Naive thymus-derived CD4-positive, alpha-beta T cell (primary cell): ENCODE measurements around the gene ZNRD2. TPM values are rescaled to one million over a fixed set of nuclear protein-coding genes. Genes with fewer than 3 reads are reported as not detected.

Experiments
- ATAC-seq: fragments of 150-1000 bp; cut with Tn5 transposase; 2 replicates; pipeline ENCODE4 v1.10.0; 2021; ENCODE audit warnings: mild to moderate bottlenecking, moderate library complexity
- CTCF ChIA-PET: fragments of 350-600 bp; sonication (Branson Sonifier 250); formaldehyde crosslinking; loops from one replicate; lab custom pipeline; 2021; ENCODE audit warnings: antibody characterized with exemption; lab: Charles Lee
- POLR2A ChIA-PET: fragments of 350-600 bp; sonication (Branson Sonifier 250); formaldehyde crosslinking; loops from one replicate; lab custom pipeline; 2021; ENCODE audit warnings: antibody characterized with exemption, inconsistent platforms; lab: Charles Lee
- DNase-seq, 9 donors: peaks; one replicate each; pipeline versions ENCODE4 v3.0.0 to v3.0.0-alpha.2; 2020 to 2022; ENCODE audit warnings: mixed read lengths in 1 of 9
- H3K27ac ChIP-seq: one replicate; pipeline ENCODE4 v1.7.0; 2013; ENCODE audit warnings: mild to moderate bottlenecking, low read depth, low read length, moderate library complexity
- H3K27me3 ChIP-seq, 2 donors: one replicate each; pipeline ENCODE4 v1.7.0; 2013; ENCODE audit warnings: low read length in 2 of 2, mild to moderate bottlenecking in 2 of 2, moderate library complexity in 2 of 2; ENCODE audit not compliant: control insufficient read depth in 2 of 2, insufficient read depth in 2 of 2
- H3K36me3 ChIP-seq, 3 experiments: 1 replicate in 2 of 3; 2 replicates in 1 of 3; pipeline ENCODE4 v1.7.0; 2013; ENCODE audit warnings: low read length in 3 of 3, mild to moderate bottlenecking in 3 of 3, moderate library complexity in 1 of 3; ENCODE audit not compliant: insufficient read depth in 3 of 3, control insufficient read depth in 2 of 3
- H3K4me1 ChIP-seq, 2 donors: one replicate each; pipeline ENCODE4 v1.7.0; 2013; ENCODE audit warnings: low read length in 2 of 2, mild to moderate bottlenecking in 2 of 2, moderate library complexity in 1 of 2; ENCODE audit not compliant: control insufficient read depth in 2 of 2, insufficient read depth in 2 of 2
- H3K4me3 ChIP-seq: 2 replicates; pipeline ENCODE4 v1.7.0; 2013; ENCODE audit warnings: mild to moderate bottlenecking, low read length
- H3K9me3 ChIP-seq, 3 experiments: 1 replicate in 2 of 3; 2 replicates in 1 of 3; pipeline ENCODE4 v1.7.0; 2013; ENCODE audit warnings: low read length in 3 of 3; ENCODE audit not compliant: control insufficient read depth in 2 of 3
- H3K27ac Mint-ChIP-seq, 9 donors: one replicate each; pipeline ENCODE4 v1.8.0; 2020 to 2022; ENCODE audit warnings: mixed read lengths in 9 of 9, mild to moderate bottlenecking in 8 of 9, moderate library complexity in 5 of 9, inconsistent platforms in 2 of 9
- H3K27me3 Mint-ChIP-seq, 5 donors: one replicate each; pipeline ENCODE4 v1.8.0; 2021 to 2022; ENCODE audit warnings: mixed read lengths in 5 of 5, mild to moderate bottlenecking in 1 of 5
- H3K36me3 Mint-ChIP-seq, 5 donors: one replicate each; pipeline ENCODE4 v1.8.0; 2020 to 2022; ENCODE audit warnings: mixed read lengths in 5 of 5, mild to moderate bottlenecking in 3 of 5, inconsistent platforms in 1 of 5
- H3K4me1 Mint-ChIP-seq, 7 donors: one replicate each; pipeline ENCODE4 v1.8.0; 2020 to 2022; ENCODE audit warnings: mixed read lengths in 7 of 7, mild to moderate bottlenecking in 3 of 7, inconsistent platforms in 1 of 7
- H3K4me3 Mint-ChIP-seq, 10 donors: one replicate each; pipeline ENCODE4 v1.8.0; 2020 to 2022; ENCODE audit warnings: mild to moderate bottlenecking in 10 of 10, mixed read lengths in 10 of 10, moderate library complexity in 6 of 10, inconsistent platforms in 2 of 10
- H3K9me3 Mint-ChIP-seq, 11 donors: one replicate each; pipeline ENCODE4 v1.8.0; 2020 to 2022; ENCODE audit warnings: mixed read lengths in 11 of 11, mild to moderate bottlenecking in 4 of 11, inconsistent platforms in 1 of 11, moderate library complexity in 1 of 11
- intact Hi-C, 2 donors: fragments of 100-400 bp; cut with micrococcal nuclease; formaldehyde crosslinking; loops; one replicate each; pipeline ENCODE4 v1.15.1; 2023
- polyA plus RNA-seq, 2 donors: library from polyadenylated mRNA; unstranded; fragments of 300-500 nt; fragmentation: Illumina TruSeq; gene quantifications; one replicate each; pipeline ENCODE4 v1.2.3, GENCODE V29; 2021
- total RNA-seq, 6 experiments: library from RNA in 5 of 6; stranded (reverse) in 5 of 6; gene quantifications; 1 replicate in 5 of 6; 2 replicates in 1 of 6; pipeline ENCODE4 v1.2.3 and lab custom pipeline; 2021 to 2026

ZNRD2 gene
- total and polyA plus RNA-seq, 7 experiments from 2014 or later: 29.1 to 86.0 (median 40.2) TPM

DNA sequence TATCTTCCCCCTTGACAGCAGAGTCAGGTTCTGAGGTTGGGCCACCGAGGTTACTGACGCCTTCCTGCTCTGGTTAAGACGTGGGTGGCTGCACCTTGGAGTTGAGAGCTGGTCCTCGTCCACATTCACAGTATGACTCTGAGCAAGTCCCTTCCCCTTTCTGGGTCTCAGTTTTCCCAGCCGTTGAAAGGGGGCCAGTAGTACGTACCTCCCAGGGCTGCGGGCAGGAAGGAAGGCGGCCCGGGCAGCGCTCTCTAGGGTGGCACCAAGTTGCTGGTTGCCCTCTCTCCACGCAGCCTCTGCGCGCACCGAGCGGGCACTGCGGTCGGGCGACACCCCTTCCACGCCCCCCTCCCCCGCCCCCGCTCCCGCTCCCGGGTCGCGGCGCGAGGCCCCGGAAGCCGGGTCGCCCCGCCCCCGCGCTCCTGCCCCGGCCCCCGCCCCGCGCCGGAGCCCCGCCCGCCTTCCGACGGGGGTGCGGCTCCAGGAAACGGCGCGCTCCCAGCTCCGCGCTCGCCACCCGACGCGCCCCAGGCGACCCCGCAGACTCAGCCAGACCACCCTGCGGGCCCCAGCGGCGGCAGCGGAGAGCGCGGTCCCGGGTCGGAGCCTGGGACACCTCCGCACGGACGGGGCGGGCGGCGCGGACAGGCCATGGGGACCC is 5.4 kb downstream of the ZNRD2 start, which contains the start of gene EHBP1L1:
TSS of gene EHBP1L1 (plus strand) at position 486 of the 664 bp plus-strand sequence. CDS start 250 bp downstream, outside the sequence.
- ChIA-PET CTCF (interaction anchor here (0.7 to 3.9 kb wide), 9 partner anchors 10 to 284 kb away, joined by 3 to 36 read pairs (median 6); partner anchors contain the start of gene MUS81), POLR2A (interaction anchor here (0.7 to 4.2 kb wide), 28 partner anchors 8 to 298 kb away, joined by 3 to 61 read pairs (median 6); partner anchors contain the start of genes KCNK7, LTBP3, MALAT1 and MAP3K11)
- peak; percentile 49 for ATAC-seq
- Histone ChIP-seq H3K4me3 (peak within 1 kb of the TSS; percentile 82), H3K27me3 (no peaks in the 10 kb centered on the region), H3K27ac (peak within 1 kb of the TSS; percentile 96), H3K4me1 (peaks cover 47 to 48% of the 10 kb centered on the region in 2 donors), H3K36me3 (peaks cover 6 to 27% (median 7%) of the 10 kb centered on the region in 3 experiments), H3K9me3 (no peaks in the 10 kb centered on the region)
- no peaks in the 10 kb centered on the region for H3K27me3 Mint-ChIP-seq
- DNase-seq: peak; percentile 72 to 87 (median 81)
- H3K4me1 Mint-ChIP-seq: peaks cover 30 to 59% (median 47%) of the 10 kb centered on the region in 7 donors
- intact Hi-C loops: loop anchor here (2.0 kb wide), 7 partner anchors 63 to 549 kb away; partner anchors contain the start of genes CFL1 (in 1 of the 2), NEAT1 (in 1 of the 2), SIPA1 (in 1 of the 2) and SNX15 (in 1 of the 2)
- H3K36me3 Mint-ChIP-seq: peaks cover 0 to 20% (median 0%) of the 10 kb centered on the region in 5 donors
- peak within 1 kb of the TSS; percentile 89 to 98 (median 95) for H3K27ac Mint-ChIP-seq
- H3K4me3 Mint-ChIP-seq: peak within 1 kb of the TSS; percentile 91 to 100 (median 93)
- H3K9me3 Mint-ChIP-seq: peaks cover 0 to 1% (median 0%) of the 10 kb centered on the region in 11 donors

- intact Hi-C loops: no loop called here
- Mint-ChIP-seq H3K9me3 (peaks cover 0 to 1% (median 0%) of the 10 kb centered on the region in 11 donors), H3K36me3 (peaks cover 0 to 20% (median 0%) of the 10 kb centered on the region in 5 donors), H3K4me3 (peak overlapping the region; percentile 71 to 99 (median 84)), H3K27me3 (no peaks in the 10 kb centered on the region), H3K4me1 (peaks cover 23 to 54% (median 41%) of the 10 kb centered on the region in 7 donors), H3K27ac (peak overlapping the region; percentile 28 to 90 (median 78))
- DNase-seq: peak in 1 of 9 donors; percentile 30
- Histone ChIP-seq H3K4me3 (peak overlapping the region; percentile 75), H3K9me3 (no peaks in the 10 kb centered on the region), H3K27me3 (no peaks in the 10 kb centered on the region), H3K27ac (peak overlapping the region; percentile 96), H3K4me1 (peaks cover 41% of the 10 kb centered on the region in 2 donors), H3K36me3 (peaks cover 10 to 33% (median 12%) of the 10 kb centered on the region in 3 experiments)
- CTCF ChIA-PET: interaction anchor here (0.6 to 3.9 kb wide), 10 partner anchors 10 to 283 kb away, joined by 3 to 36 read pairs (median 6); partner anchors contain the start of gene MUS81
- ATAC-seq: no peak
- POLR2A ChIA-PET: interaction anchor here (0.7 to 4.2 kb wide), 23 partner anchors 10 to 193 kb away, joined by 3 to 61 read pairs (median 6); partner anchors contain the start of genes KCNK7, LTBP3, MALAT1 and MAP3K11
Measured at GRCh38 chr11:65576232-65576866, 6.1 kb downstream of the ZNRD2 start.

- peaks cover 23 to 47% (median 39%) of the 10 kb centered on the region in 7 donors for H3K4me1 Mint-ChIP-seq
- peaks cover 0 to 1% (median 0%) of the 10 kb centered on the region in 11 donors for H3K9me3 Mint-ChIP-seq
- POLR2A ChIA-PET: interaction anchor here (0.8 to 4.2 kb wide), 21 partner anchors 11 to 194 kb away, joined by 3 to 61 read pairs (median 6); partner anchors contain the start of genes KCNK7, LTBP3, MALAT1 and MAP3K11
- intact Hi-C loops: no loop called here
- Histone ChIP-seq H3K4me3 (peak overlapping the region; percentile 75), H3K36me3 (peaks cover 10 to 41% (median 17%) of the 10 kb centered on the region in 3 experiments), H3K4me1 (peaks cover 33 to 34% of the 10 kb centered on the region in 2 donors), H3K9me3 (no peaks in the 10 kb centered on the region), H3K27ac (peak overlapping the region; percentile 96), H3K27me3 (no peaks in the 10 kb centered on the region)
- ATAC-seq (peak; percentile 50), DNase-seq (peak in 1 of 9 donors; percentile 45)
- H3K36me3 Mint-ChIP-seq: peaks cover 0 to 19% (median 5%) of the 10 kb centered on the region in 5 donors
- CTCF ChIA-PET: interaction anchor here (0.6 to 3.9 kb wide), 7 partner anchors 11 to 283 kb away, joined by 3 to 36 read pairs (median 6); partner anchors contain the start of gene MUS81
- H3K27me3 Mint-ChIP-seq: no peaks in the 10 kb centered on the region
- H3K27ac Mint-ChIP-seq: peak overlapping the region; percentile 28 to 90 (median 78)
- peak overlapping the region; percentile 71 to 99 (median 84) for H3K4me3 Mint-ChIP-seq
Measured at GRCh38 chr11:65576867-65577755, 6.8 kb downstream of the ZNRD2 start.

- no peaks in the 10 kb centered on the region for H3K27me3 Mint-ChIP-seq
- Histone ChIP-seq H3K27me3 (no peaks in the 10 kb centered on the region), H3K4me1 (peaks cover 32% of the 10 kb centered on the region in 2 donors), H3K36me3 (peaks cover 10 to 45% (median 17%) of the 10 kb centered on the region in 3 experiments), H3K9me3 (no peaks in the 10 kb centered on the region), H3K27ac (peak overlapping the region; percentile 96), H3K4me3 (peak overlapping the region; percentile 75)
- intact Hi-C loops: no loop called here
- peak overlapping the region in 8 of 9 donors; percentile 8 to 88 (median 75) for H3K27ac Mint-ChIP-seq
- H3K4me1 Mint-ChIP-seq: peaks cover 19 to 48% (median 38%) of the 10 kb centered on the region in 7 donors
- ATAC-seq (no peak), DNase-seq (no peak)
- H3K9me3 Mint-ChIP-seq: peaks cover 0 to 1% (median 0%) of the 10 kb centered on the region in 11 donors
- ChIA-PET CTCF (interaction anchor here (1.9 to 3.9 kb wide), 3 partner anchors 11 to 36 kb away, joined by 7 to 36 read pairs (median 14); no protein-coding TSS in a partner anchor), POLR2A (interaction anchor here (0.8 to 4.2 kb wide), 9 partner anchors 11 to 156 kb away, joined by 3 to 61 read pairs (median 7); partner anchors contain the start of genes MAP3K11, NEAT1 and PCNX3)
- peak overlapping the region; percentile 57 to 99 (median 75) for H3K4me3 Mint-ChIP-seq
- peaks cover 0 to 19% (median 8%) of the 10 kb centered on the region in 5 donors for H3K36me3 Mint-ChIP-seq
Measured at GRCh38 chr11:65577756-65578109, 7.5 kb downstream of the ZNRD2 start.

DNA sequence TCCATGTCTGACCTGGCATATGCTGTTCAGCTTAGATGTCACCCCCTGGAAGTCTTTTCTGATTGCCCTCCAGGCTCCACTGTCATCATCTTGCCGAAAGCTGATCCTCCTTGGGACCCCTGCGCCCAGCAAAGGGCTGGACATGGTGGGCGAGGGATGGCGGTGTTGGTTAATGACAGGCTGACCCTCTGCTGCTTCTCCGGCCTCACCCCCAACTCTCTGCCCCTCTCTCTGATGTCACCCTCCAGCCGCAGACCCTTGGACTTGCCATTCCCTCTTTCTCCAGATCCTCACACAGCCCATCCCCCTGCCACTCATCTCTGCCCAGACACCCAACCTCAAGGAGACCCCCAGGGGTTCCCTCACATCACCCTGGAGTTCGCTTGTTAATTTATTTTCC is 7.9 kb downstream of the ZNRD2 start:
- no peaks in the 10 kb centered on the region for H3K27me3 ChIP-seq
- Mint-ChIP-seq H3K9me3 (no peaks in the 10 kb centered on the region), H3K4me3 (peak overlapping the region; percentile 57 to 99 (median 75)), H3K36me3 (peaks cover 0 to 17% (median 10%) of the 10 kb centered on the region in 5 donors), H3K27me3 (no peaks in the 10 kb centered on the region), H3K4me1 (peaks cover 19 to 46% (median 38%) of the 10 kb centered on the region in 7 donors), H3K27ac (peak overlapping the region; percentile 8 to 88 (median 74))
- peak overlapping the region; percentile 96 for H3K27ac ChIP-seq
- H3K4me3 ChIP-seq: no peak overlapping the region
- ChIA-PET POLR2A (interaction anchor here (1.3 to 4.2 kb wide), 5 partner anchors 10 to 70 kb away, joined by 3 to 61 read pairs (median 26); partner anchors contain the start of genes MAP3K11 and PCNX3), CTCF (interaction anchor here (1.9 to 3.9 kb wide), 2 partner anchors 10 to 36 kb away, joined by 7 to 36 read pairs; no protein-coding TSS in a partner anchor)
- intact Hi-C loops: no loop called here
- H3K9me3 ChIP-seq: no peaks in the 10 kb centered on the region
- H3K4me1 ChIP-seq: peaks cover 30% of the 10 kb centered on the region in 2 donors
- peaks cover 10 to 49% (median 17%) of the 10 kb centered on the region in 3 experiments for H3K36me3 ChIP-seq
- ATAC-seq: no peak
- no peak for DNase-seq
